HepG2 (cell line): ENCODE results near the gene URI1. TPM values are rescaled to one million over a fixed set of nuclear protein-coding genes. Genes with fewer than 3 reads are reported as not detected.

Source experiments
- CHCHD3 ChIP-seq: sonication (generic); formaldehyde crosslinking; IDR thresholded peaks from 2 replicates; pipeline ENCODE4 v1.8.0; 2022; ENCODE audit warnings: mild to moderate bottlenecking, missing genetic modification reagents, moderate library complexity
- CREB1 ChIP-seq, 2 experiments: fragments of 450-650 bp in 1 of 2; IDR thresholded peaks; 2 replicates each; pipeline ENCODE4 v1.6.1; 2016 to 2017; ENCODE audit warnings: control low read depth in 1 of 2, mild to moderate bottlenecking in 1 of 2, missing compliant biosample characterization in 1 of 2, missing genetic modification characterization in 1 of 2
- ERF ChIP-seq: IDR thresholded peaks from 2 replicates; pipeline ENCODE4 v1.6.1; 2018; ENCODE audit warnings: missing biosample characterization, missing genetic modification reagents
- JDP2 ChIP-seq: sonication (generic); formaldehyde crosslinking; IDR thresholded peaks from 2 replicates; pipeline ENCODE4 v1.8.1; 2022; ENCODE audit warnings: missing genetic modification reagents, borderline replicate concordance
- JUND ChIP-seq: sonication (generic); formaldehyde crosslinking; IDR thresholded peaks from 2 replicates; pipeline ENCODE4 v1.8.0; 2022; ENCODE audit warnings: mild to moderate bottlenecking, missing genetic modification reagents
- KLF16 ChIP-seq, 2 experiments: sonication (generic) in 1 of 2; formaldehyde crosslinking in 1 of 2; IDR thresholded peaks; 2 replicates each; pipeline versions ENCODE4 v1.6.1 to v1.8.0; 2016 to 2023; ENCODE audit warnings: missing genetic modification reagents in 2 of 2, missing compliant biosample characterization in 1 of 2
- KLF9 ChIP-seq: IDR thresholded peaks from 2 replicates; pipeline ENCODE4 v1.6.1; 2016; ENCODE audit warnings: low read depth
- LCORL ChIP-seq, 2 experiments: fragments of 450-650 bp in 1 of 2; sonication (generic) in 1 of 2; formaldehyde crosslinking in 1 of 2; IDR thresholded peaks; 2 replicates each; pipeline versions ENCODE4 v1.5.0 to v1.6.1; 2017 to 2020; ENCODE audit warnings: antibody characterized with exemption in 1 of 2, missing genetic modification reagents in 1 of 2
- MED1 ChIP-seq: sonication (generic); formaldehyde crosslinking; IDR thresholded peaks from 2 replicates; pipeline ENCODE4 v1.4.0; 2020; ENCODE audit warnings: missing genetic modification reagents
- MEIS1 ChIP-seq: sonication (generic); formaldehyde crosslinking; IDR thresholded peaks from 2 replicates; pipeline ENCODE4 v1.9.0; 2021; ENCODE audit warnings: mild to moderate bottlenecking, missing genetic modification reagents, moderate library complexity, borderline replicate concordance
- NCOA2 ChIP-seq: sonication (generic); formaldehyde crosslinking; IDR thresholded peaks from 2 replicates; pipeline ENCODE4 v1.8.0; 2022; ENCODE audit warnings: inconsistent platforms
- NFE2L2 ChIP-seq: fragments of 150-350 bp; IDR thresholded peaks from 2 replicates; pipeline ENCODE4 v1.6.1; 2014; ENCODE audit warnings: low read length
- NPAS2 ChIP-seq: sonication (generic); formaldehyde crosslinking; IDR thresholded peaks from 2 replicates; pipeline ENCODE4 v1.8.0; 2022; ENCODE audit warnings: mild to moderate bottlenecking, missing genetic modification reagents, borderline replicate concordance
- ONECUT2 ChIP-seq: sonication (generic); formaldehyde crosslinking; IDR thresholded peaks from 2 replicates; pipeline ENCODE4 v1.4.0; 2020; ENCODE audit warnings: missing genetic modification reagents
- PITX1 ChIP-seq: sonication (generic); formaldehyde crosslinking; IDR thresholded peaks from 2 replicates; pipeline ENCODE4 v1.5.1; 2020; ENCODE audit warnings: mild to moderate bottlenecking, missing genetic modification reagents
- RFX5 ChIP-seq: IDR thresholded peaks from 2 replicates; pipeline ENCODE4 v1.6.1; 2011; ENCODE audit warnings: low read depth, low read length, improper control_type of control experiment
- RORA ChIP-seq: sonication (generic); formaldehyde crosslinking; IDR thresholded peaks from 2 replicates; pipeline ENCODE4 v1.5.0; 2020; ENCODE audit warnings: mild to moderate bottlenecking, missing genetic modification reagents, moderate library complexity
- SRF ChIP-seq: IDR thresholded peaks from 2 replicates; pipeline ENCODE4 v1.6.1; 2011; ENCODE audit warnings: mild to moderate bottlenecking, low read depth, low read length, moderate library complexity
- THAP11 ChIP-seq: IDR thresholded peaks from 2 replicates; pipeline ENCODE4 v1.6.1; 2016; ENCODE audit warnings: missing biosample characterization, missing genetic modification reagents
- ZFY ChIP-seq: sonication (generic); formaldehyde crosslinking; IDR thresholded peaks from 2 replicates; pipeline ENCODE4 v1.4.0; 2020; ENCODE audit warnings: missing genetic modification reagents
- ZNF432 ChIP-seq: sonication (generic); formaldehyde crosslinking; IDR thresholded peaks from 2 replicates; pipeline ENCODE4 v1.5.0; 2020; ENCODE audit warnings: missing genetic modification reagents, mild to moderate bottlenecking, borderline replicate concordance
- ZNF543 ChIP-seq: sonication (generic); formaldehyde crosslinking; IDR thresholded peaks from 2 replicates; pipeline ENCODE4 v1.4.0; 2020; ENCODE audit warnings: mild to moderate bottlenecking, missing genetic modification reagents
- ZNF773 ChIP-seq: sonication (generic); formaldehyde crosslinking; IDR thresholded peaks from 2 replicates; pipeline ENCODE4 v1.4.0; 2020; ENCODE audit warnings: missing genetic modification reagents, borderline replicate concordance
- ZNF775 ChIP-seq: sonication (generic); formaldehyde crosslinking; IDR thresholded peaks from 2 replicates; pipeline ENCODE4 v1.4.0; 2020; ENCODE audit warnings: missing genetic modification reagents, mild to moderate bottlenecking, moderate library complexity, borderline replicate concordance
- ZNF83 ChIP-seq: sonication (generic); formaldehyde crosslinking; IDR thresholded peaks from 2 replicates; pipeline ENCODE4 v1.4.0; 2020; ENCODE audit warnings: missing genetic modification reagents, mild to moderate bottlenecking, borderline replicate concordance
- ZNF883 ChIP-seq: sonication (generic); formaldehyde crosslinking; IDR thresholded peaks from 2 replicates; pipeline ENCODE4 v1.5.1; 2020; ENCODE audit warnings: mild to moderate bottlenecking, missing genetic modification reagents; ENCODE audit errors: not compliant biosample characterization
- ZSCAN25 ChIP-seq: sonication (generic); formaldehyde crosslinking; IDR thresholded peaks from 2 replicates; pipeline ENCODE4 v1.8.0; 2022; ENCODE audit warnings: mild to moderate bottlenecking, missing genetic modification reagents
- polyA plus RNA-seq, 8 experiments: library from polyadenylated mRNA; depleted of rRNA in 3 of 8; stranded (reverse) in 7 of 8; unstranded in 1 of 8; fragments of >200 nt; fragmentation: Illumina TruSeq in 4 of 8; extraction: Trizol in 4 of 8; gene quantifications; 2 replicates each; pipeline versions ENCODE4 v1.2.1 to v1.2.3, GENCODE V29; 2011 to 2016; ENCODE audit warnings: low read depth in 4 of 8, missing spikeins in 1 of 8, mixed read lengths in 1 of 8; ENCODE audit not compliant: insufficient read depth in 1 of 8
- total RNA-seq, 5 experiments: library from RNA; depleted of rRNA; stranded (reverse); fragments of >200 nt; fragmentation: Illumina TruSeq; extraction: Trizol; gene quantifications; 2 replicates each; pipeline ENCODE4 v1.2.3, GENCODE V29; 2016; ENCODE audit warnings: low read depth in 1 of 5
- TF ChIP-seq, protein P1 (sequence below): sonication (generic); formaldehyde crosslinking; IDR thresholded peaks from 2 replicates; pipeline ENCODE4 v1.5.0; 2020; ENCODE audit warnings: missing genetic modification reagents
- TF ChIP-seq, protein P2 (sequence below): sonication (generic); formaldehyde crosslinking; IDR thresholded peaks from 2 replicates; pipeline ENCODE4 v1.4.0; 2020; ENCODE audit warnings: missing genetic modification reagents
- TF ChIP-seq, protein P3 (sequence below): sonication (generic); formaldehyde crosslinking; IDR thresholded peaks from 2 replicates; pipeline ENCODE4 v1.8.0; 2022; ENCODE audit warnings: missing genetic modification reagents, mild to moderate bottlenecking, inconsistent platforms, borderline replicate concordance

URI1 gene
- total and polyA plus RNA-seq, 2 of the 13 experiments (the other 11 are each of a cell fraction or from before 2014, with no cell fraction given), result 43.6 to 67.9 TPM

DNA sequence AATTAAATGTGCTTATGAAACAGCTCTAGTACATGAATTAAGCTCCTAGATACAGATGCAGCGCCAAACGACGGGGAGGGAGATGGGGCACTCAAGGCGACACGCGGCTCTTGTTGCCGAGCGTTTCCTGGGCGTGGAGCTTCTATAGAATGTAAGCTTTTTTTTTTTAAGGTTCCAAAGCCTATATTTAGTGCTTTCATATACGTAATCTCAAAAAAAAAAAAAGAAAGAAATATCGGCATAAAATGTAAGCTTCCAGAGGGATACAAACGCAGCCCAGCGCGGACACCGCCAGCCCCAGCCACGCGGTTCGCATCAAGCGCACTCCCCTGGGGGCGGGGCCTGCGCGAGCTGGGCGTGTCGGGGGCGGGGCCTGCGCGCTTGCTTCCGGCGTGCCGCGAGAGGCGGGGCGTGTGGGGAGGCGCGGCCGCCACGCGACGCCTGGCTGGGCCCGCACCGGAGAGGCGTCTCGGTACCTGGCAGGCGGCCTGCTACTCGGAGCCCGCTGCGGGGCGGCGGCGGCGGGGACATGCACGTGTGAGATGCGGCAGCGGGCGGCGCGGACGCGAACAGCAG lies at the start of gene URI1 (continued):
- TF ChIP-seq JUND (CRISPR knock-in tag), result no peak
- no peak for TF ChIP-seq MEIS1
- no peak for TF ChIP-seq NPAS2 (CRISPR knock-in tag)
- TF ChIP-seq, protein P1, sequence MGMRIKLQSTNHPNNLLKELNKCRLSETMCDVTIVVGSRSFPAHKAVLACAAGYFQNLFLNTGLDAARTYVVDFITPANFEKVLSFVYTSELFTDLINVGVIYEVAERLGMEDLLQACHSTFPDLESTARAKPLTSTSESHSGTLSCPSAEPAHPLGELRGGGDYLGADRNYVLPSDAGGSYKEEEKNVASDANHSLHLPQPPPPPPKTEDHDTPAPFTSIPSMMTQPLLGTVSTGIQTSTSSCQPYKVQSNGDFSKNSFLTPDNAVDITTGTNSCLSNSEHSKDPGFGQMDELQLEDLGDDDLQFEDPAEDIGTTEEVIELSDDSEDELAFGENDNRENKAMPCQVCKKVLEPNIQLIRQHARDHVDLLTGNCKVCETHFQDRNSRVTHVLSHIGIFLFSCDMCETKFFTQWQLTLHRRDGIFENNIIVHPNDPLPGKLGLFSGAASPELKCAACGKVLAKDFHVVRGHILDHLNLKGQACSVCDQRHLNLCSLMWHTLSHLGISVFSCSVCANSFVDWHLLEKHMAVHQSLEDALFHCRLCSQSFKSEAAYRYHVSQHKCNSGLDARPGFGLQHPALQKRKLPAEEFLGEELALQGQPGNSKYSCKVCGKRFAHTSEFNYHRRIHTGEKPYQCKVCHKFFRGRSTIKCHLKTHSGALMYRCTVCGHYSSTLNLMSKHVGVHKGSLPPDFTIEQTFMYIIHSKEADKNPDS (CRISPR knock-in tag), result no peak
- no peak for TF ChIP-seq LCORL (IDR thresholded peaks at IDR 0.05)
- TF ChIP-seq LCORL (CRISPR knock-in tag; IDR thresholded peaks at IDR 0.05), result no peak
- no peak for TF ChIP-seq KLF16 (CRISPR knock-in tag; IDR thresholded peaks at IDR 0.05)
- no peak for TF ChIP-seq RORA (CRISPR knock-in tag)
- no peak for TF ChIP-seq NFE2L2
- no peak for TF ChIP-seq CREB1 (IDR thresholded peaks at IDR 0.05)
- TF ChIP-seq CREB1 (CRISPR knock-in tag; IDR thresholded peaks at IDR 0.05), result no peak
- no peak; the same call in 1 of the 2 replicates for TF ChIP-seq ZNF543 (CRISPR knock-in tag)
- no peak for TF ChIP-seq ONECUT2 (CRISPR knock-in tag)
- no peak for TF ChIP-seq PITX1 (CRISPR knock-in tag)
- no peak for TF ChIP-seq KLF9
- TF ChIP-seq CHCHD3, result no peak
- TF ChIP-seq MED1, result peak; percentile 34; the same call in 1 of the 2 replicates
- no peak for TF ChIP-seq NCOA2 (CRISPR knock-in tag)
- no peak for TF ChIP-seq JDP2 (CRISPR knock-in tag)
- peak; percentile 37; the same call in 1 of the 2 replicates for TF ChIP-seq ERF (CRISPR knock-in tag)
- no peak for TF ChIP-seq ZNF432
- TF ChIP-seq ZNF775, result no peak
- no peak for TF ChIP-seq ZNF773
- TF ChIP-seq ZSCAN25 (CRISPR knock-in tag), result no peak
- no peak for TF ChIP-seq ZNF883 (CRISPR knock-in tag)
- TF ChIP-seq THAP11 (CRISPR knock-in tag), result peak; percentile 9; the same call in 1 of the 2 replicates
- no peak for TF ChIP-seq SRF
- TF ChIP-seq RFX5, result no peak
- 0 out of 2 replicates have a peak, but pooled peaks have one; percentile 66 for TF ChIP-seq ZNF83 (CRISPR knock-in tag)
- TF ChIP-seq, protein P2, sequence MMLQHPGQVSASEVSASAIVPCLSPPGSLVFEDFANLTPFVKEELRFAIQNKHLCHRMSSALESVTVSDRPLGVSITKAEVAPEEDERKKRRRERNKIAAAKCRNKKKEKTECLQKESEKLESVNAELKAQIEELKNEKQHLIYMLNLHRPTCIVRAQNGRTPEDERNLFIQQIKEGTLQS, result no peak
- TF ChIP-seq, protein P3, sequence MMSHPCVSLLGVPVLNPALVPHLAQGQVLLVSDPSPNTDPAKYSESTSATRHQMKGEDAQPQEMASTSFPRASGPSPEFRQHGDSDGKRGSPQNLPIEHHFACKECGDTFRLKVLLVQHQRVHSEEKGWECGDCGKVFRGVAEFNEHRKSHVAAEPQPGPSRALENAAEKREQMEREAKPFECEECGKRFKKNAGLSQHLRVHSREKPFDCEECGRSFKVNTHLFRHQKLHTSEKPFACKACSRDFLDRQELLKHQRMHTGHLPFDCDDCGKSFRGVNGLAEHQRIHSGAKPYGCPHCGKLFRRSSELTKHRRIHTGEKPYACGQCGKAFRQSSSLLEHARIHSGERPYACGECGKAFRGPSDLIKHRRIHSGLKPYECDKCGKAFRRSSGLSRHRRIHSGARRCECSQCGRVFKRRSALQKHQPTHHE (CRISPR knock-in tag), result no peak
- TF ChIP-seq ZFY (CRISPR knock-in tag), result peak; percentile 86
